ENCODE measurements around the gene ACOT8. TPM values are rescaled to one million over a fixed set of nuclear protein-coding genes. Genes with fewer than 3 reads are reported as not detected.

The ACOT8 gene
- total and polyA plus RNA-seq, 9 of the 15 experiments (the other 6 are each of a cell fraction or from before 2014, with no cell fraction given), result 8.2 to 46.7 (median 20.7) TPM

DNA sequence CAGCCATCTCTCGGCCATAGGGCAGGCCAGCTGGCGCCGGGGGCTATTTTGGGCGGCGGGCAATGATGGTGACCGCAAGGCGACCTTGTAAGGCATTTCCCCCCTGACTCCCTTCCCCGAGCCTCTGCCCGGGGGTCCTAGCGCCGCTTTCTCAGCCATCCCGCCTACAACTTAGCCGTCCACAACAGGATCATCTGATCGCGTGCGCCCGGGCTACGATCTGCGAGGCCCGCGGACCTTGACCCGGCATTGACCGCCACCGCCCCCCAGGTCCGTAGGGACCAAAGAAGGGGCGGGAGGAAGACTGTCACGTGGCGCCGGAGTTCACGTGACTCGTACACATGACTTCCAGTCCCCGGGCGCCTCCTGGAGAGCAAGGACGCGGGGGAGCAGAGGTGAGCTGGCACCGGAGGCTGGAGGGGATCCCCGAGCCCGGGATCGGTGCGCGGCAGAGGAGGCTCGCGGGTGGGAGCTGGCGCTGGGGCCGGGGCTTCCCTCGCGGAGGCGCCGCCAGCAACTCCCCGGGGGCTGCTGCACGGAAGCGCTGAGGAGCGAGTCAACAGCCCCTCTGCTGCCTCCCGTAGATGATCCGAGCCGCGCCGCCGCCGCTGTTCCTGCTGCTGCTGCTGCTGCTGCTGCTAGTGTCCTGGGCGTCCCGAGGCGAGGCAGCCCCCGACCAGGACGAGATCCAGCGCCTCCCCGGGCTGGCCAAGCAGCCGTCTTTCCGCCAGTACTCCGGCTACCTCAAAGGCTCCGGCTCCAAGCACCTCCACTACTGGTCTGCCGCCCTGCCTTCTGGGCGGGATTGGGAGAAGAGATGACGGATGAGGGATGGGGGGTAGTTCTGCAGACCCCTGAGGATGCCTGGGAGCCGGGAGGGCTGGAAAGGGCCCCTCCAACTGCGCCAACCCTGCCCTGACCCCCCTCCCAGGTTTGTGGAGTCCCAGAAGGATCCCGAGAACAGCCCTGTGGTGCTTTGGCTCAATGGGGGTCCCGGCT, 34.1 kb upstream of the ACOT8 start, which contains the start of the genes CTSA and NEURL2 (continued):
- no peak for TF ChIP-seq STAG1 (CRISPR knock-in tag; IDR thresholded peaks at IDR 0.05; ENCODE audit: borderline replicate concordance)
- TF ChIP-seq ZNF175 (CRISPR knock-in tag; IDR thresholded peaks at IDR 0.05; ENCODE audit: low read depth), result no peak
- TF ChIP-seq KAT2B (IDR thresholded peaks at IDR 0.05; ENCODE audit: low read depth, low read length), result no peak
- TF ChIP-seq CHCHD3 (CRISPR knock-in tag; IDR thresholded peaks at IDR 0.05), result no peak
- TF ChIP-seq, protein P1, sequence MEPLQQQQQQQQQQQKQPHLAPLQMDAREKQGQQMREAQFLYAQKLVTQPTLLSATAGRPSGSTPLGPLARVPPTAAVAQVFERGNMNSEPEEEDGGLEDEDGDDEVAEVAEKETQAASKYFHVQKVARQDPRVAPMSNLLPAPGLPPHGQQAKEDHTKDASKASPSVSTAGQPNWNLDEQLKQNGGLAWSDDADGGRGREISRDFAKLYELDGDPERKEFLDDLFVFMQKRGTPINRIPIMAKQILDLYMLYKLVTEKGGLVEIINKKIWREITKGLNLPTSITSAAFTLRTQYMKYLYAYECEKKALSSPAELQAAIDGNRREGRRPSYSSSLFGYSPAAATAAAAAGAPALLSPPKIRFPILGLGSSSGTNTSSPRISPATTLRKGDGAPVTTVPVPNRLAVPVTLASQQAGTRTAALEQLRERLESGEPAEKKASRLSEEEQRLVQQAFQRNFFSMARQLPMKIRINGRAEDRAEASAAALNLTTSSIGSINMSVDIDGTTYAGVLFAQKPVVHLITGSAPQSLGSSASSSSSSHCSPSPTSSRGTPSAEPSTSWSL (CRISPR knock-in tag; IDR thresholded peaks at IDR 0.05; ENCODE audit: borderline replicate concordance), result no peak
- TF ChIP-seq BCL6 (CRISPR knock-in tag; IDR thresholded peaks at IDR 0.05), result no peak
- TF ChIP-seq TRIM28 (IDR thresholded peaks at IDR 0.05), result no peak
- TF ChIP-seq, protein P2, sequence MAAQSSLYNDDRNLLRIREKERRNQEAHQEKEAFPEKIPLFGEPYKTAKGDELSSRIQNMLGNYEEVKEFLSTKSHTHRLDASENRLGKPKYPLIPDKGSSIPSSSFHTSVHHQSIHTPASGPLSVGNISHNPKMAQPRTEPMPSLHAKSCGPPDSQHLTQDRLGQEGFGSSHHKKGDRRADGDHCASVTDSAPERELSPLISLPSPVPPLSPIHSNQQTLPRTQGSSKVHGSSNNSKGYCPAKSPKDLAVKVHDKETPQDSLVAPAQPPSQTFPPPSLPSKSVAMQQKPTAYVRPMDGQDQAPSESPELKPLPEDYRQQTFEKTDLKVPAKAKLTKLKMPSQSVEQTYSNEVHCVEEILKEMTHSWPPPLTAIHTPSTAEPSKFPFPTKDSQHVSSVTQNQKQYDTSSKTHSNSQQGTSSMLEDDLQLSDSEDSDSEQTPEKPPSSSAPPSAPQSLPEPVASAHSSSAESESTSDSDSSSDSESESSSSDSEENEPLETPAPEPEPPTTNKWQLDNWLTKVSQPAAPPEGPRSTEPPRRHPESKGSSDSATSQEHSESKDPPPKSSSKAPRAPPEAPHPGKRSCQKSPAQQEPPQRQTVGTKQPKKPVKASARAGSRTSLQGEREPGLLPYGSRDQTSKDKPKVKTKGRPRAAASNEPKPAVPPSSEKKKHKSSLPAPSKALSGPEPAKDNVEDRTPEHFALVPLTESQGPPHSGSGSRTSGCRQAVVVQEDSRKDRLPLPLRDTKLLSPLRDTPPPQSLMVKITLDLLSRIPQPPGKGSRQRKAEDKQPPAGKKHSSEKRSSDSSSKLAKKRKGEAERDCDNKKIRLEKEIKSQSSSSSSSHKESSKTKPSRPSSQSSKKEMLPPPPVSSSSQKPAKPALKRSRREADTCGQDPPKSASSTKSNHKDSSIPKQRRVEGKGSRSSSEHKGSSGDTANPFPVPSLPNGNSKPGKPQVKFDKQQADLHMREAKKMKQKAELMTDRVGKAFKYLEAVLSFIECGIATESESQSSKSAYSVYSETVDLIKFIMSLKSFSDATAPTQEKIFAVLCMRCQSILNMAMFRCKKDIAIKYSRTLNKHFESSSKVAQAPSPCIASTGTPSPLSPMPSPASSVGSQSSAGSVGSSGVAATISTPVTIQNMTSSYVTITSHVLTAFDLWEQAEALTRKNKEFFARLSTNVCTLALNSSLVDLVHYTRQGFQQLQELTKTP (IDR thresholded peaks at IDR 0.05; ENCODE audit: low read depth in 1 of 2, partially characterized antibody in 2 of 2), result peak in 1 of 2 experiments; percentile 85
- TF ChIP-seq KDM1A (IDR thresholded peaks at IDR 0.05), result no peak
- no peak for TF ChIP-seq ZNF143 (CRISPR knock-in tag; IDR thresholded peaks at IDR 0.05)
- TF ChIP-seq MAFK (IDR thresholded peaks at IDR 0.05; ENCODE audit: low read length), result no peak
- TF ChIP-seq PCBP2 (IDR thresholded peaks at IDR 0.05; ENCODE audit: low read depth, low read length, poor library complexity, severe bottlenecking), result no peak
- no peak for TF ChIP-seq EZH2 (IDR thresholded peaks at IDR 0.05; ENCODE audit: borderline replicate concordance, low read depth, low read length)
- TF ChIP-seq, protein P3, sequence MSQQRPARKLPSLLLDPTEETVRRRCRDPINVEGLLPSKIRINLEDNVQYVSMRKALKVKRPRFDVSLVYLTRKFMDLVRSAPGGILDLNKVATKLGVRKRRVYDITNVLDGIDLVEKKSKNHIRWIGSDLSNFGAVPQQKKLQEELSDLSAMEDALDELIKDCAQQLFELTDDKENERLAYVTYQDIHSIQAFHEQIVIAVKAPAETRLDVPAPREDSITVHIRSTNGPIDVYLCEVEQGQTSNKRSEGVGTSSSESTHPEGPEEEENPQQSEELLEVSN (IDR thresholded peaks at IDR 0.05; ENCODE audit: borderline replicate concordance in 1 of 2, extremely low read depth in 1 of 2, insufficient read depth in 1 of 2, insufficient read length in 1 of 2, low read depth in 1 of 2, low read length in 1 of 2, poor library complexity in 1 of 2, severe bottlenecking in 1 of 2), result peak; percentile 87 to 94
- no peak for TF ChIP-seq U2AF2 (optimal IDR thresholded peaks at IDR 0.05; ENCODE audit: low read depth, low read length)
- TF ChIP-seq HMG20A (CRISPR knock-in tag; conservative IDR thresholded peaks at IDR 0.05), result no peak
- no peak for TF ChIP-seq ASH1L (IDR thresholded peaks at IDR 0.05; ENCODE audit: borderline replicate concordance, low read depth, partially characterized antibody)
- peak; percentile 67; the same call in 1 of the 2 replicates for TF ChIP-seq ZNF12 (CRISPR knock-in tag; IDR thresholded peaks at IDR 0.05)
- 0 out of 2 replicates have a peak, but pooled peaks have one; percentile 52 for TF ChIP-seq CTBP1 (IDR thresholded peaks at IDR 0.05; ENCODE audit: borderline replicate concordance)
- TF ChIP-seq RAD21 (CRISPR knock-in tag; conservative IDR thresholded peaks at IDR 0.05 in 1 of 2, IDR thresholded peaks at IDR 0.05 in 1 of 2), result peak; percentile 63 to 65

Data from K562 (cell line).